ENCODE results near the gene PLXNC1.

PLXNC1 gene

DNA sequence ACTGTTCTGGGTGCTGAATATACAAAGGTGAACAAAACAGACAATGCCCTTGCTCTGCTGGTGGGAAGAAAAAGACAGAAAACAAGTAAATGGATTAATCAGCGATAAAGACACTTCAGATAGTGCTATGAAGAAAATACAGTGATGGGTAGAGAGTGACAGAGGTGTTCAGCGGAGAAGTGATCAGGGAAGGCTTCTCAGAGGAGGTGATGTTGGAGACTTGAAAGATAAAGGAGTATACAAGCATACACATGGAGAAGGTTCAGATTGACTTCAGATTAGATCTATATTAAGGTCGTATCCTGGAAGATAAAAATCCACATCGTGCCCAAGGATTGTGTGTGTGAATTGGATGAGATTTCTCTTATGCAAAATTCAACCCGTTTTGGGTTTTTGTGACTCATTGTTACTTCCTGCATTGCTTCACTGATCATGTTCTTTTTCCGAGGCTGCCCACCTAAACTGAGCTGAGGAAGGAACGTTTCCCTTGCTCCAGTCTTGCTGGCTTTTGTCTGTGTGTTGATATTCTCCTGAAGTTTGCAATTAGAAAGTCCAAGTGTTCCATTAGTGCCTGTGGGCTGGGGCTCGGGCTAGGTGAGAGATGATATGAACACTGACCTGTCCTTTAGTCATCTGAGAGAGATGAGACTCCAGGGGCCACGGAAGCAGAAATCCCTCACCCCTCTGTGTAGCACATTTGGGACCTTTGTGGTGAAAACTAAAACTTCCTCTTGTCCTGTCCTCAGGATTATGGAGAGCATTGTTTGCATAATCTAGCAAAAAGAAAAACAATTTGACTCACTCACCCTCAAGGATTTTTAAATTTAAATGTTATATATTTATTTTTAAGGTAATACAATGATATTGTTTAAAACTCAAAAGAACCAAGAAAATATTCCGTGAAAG lies 27.6 kb downstream of the PLXNC1 start:
- CTCF ChIA-PET: interaction anchor here (1.2 to 13.5 kb wide), 4 partner anchors 8 to 90 kb away, joined by 3 to 193 read pairs (median 9); partner anchors contain the start of gene PLXNC1
- peaks cover 0 to under 1% (median 0%) of the 10 kb centered on the region in 4 experiments for H3K36me3 ChIP-seq (ENCODE audit: control insufficient read depth in 4 of 4, insufficient read depth in 4 of 4, low read length in 3 of 4)
- H3K27ac ChIP-seq (ENCODE audit: insufficient read depth in 1 of 2, low read depth in 1 of 2, low read length in 2 of 2, poor library complexity in 1 of 2, severe bottlenecking in 2 of 2): no peak overlapping the region
- peaks cover 0 to 5% (median 0%) of the 10 kb centered on the region in 5 experiments for H3K9me3 ChIP-seq (ENCODE audit: control extremely low read depth in 1 of 5, control insufficient read depth in 4 of 5, insufficient read depth in 2 of 5, low read depth in 1 of 5, low read length in 4 of 5)
- peak in 2 of 3 donors; percentile 73 to 78 for DNase-seq
- peaks cover 42 to 80% (median 73%) of the 10 kb centered on the region in 4 experiments for H3K4me1 ChIP-seq (ENCODE audit: control extremely low read depth in 1 of 4, control insufficient read depth in 4 of 4, insufficient read depth in 4 of 4, low read length in 3 of 4)
- POLR2A ChIA-PET: no interaction called here
- no peaks in the 10 kb centered on the region for H3K27me3 ChIP-seq (replicated peaks in 2 of 5; ENCODE audit: control insufficient read depth in 4 of 5, insufficient read depth in 5 of 5, low read length in 4 of 5)
- WGBS (ENCODE audit: insufficient coverage): 57% methylated on average over 5 of the region's 10 CpGs
- H3K4me3 ChIP-seq (ENCODE audit: control insufficient read depth in 1 of 7, extremely low read depth in 1 of 7, insufficient read depth in 4 of 7, low read depth in 2 of 7, low read length in 6 of 7): peak overlapping the region in 1 of 7 experiments; percentile 19

DNA sequence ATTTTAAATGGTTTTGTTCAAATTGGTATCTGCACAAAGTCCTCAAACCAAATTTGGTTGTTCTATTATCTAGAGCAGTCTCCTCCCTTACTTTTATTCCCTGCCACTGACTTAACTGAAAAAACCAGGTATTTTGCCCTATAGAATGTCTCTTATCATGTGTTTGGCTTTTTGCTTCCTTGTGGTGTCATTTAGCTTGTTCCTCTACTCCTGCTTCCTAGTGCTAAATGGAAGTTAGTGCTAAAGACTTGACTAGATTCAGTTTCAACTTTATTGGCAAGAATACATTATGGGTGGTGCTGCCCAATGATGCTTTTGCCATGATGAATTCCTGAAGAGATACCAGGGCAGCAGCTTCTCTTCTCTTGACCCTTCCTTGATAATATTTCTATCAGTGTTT lies 29.7 kb downstream of the PLXNC1 start:
- peaks cover 31 to 62% (median 54%) of the 10 kb centered on the region in 4 experiments for H3K4me1 ChIP-seq (ENCODE audit: control extremely low read depth in 1 of 4, control insufficient read depth in 4 of 4, insufficient read depth in 4 of 4, low read length in 3 of 4)
- ChIA-PET POLR2A (no interaction called here), CTCF (interaction anchor here (0.8 to 2.9 kb wide), 10 partner anchors 10 to 256 kb away, joined by 3 to 10 read pairs (median 5); no protein-coding TSS in a partner anchor)

DNA sequence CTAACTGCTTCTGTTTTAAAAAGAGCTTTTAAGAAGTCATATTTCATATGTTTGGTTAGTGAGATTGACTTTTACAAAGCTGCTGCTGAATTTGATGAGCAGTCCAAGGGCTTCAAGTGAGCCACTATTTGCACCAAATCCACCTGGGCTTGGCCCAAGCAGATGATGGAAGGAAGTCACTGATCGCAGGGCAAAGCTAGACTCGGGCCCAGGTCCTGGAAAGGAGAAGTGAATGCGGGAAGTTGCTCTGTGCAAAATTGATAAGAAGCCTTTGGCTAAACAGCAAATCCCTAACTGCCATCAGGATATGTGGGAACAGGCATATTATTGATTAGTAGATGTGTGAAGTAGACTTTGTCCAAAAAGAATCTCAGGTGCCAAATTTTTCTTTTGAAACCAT lies 30.5 kb downstream of the PLXNC1 start:
- WGBS (ENCODE audit: insufficient coverage): 0% methylated on average over 3 of the region's 3 CpGs
- no peak overlapping the region for H3K27ac ChIP-seq (ENCODE audit: insufficient read depth in 1 of 2, low read depth in 1 of 2, low read length in 2 of 2, poor library complexity in 1 of 2, severe bottlenecking in 2 of 2)
- CTCF ChIA-PET: interaction anchor here (0.9 to 2.9 kb wide), 6 partner anchors 11 to 255 kb away, joined by 3 to 10 read pairs (median 6); no protein-coding TSS in a partner anchor

More for the DNA sequence above, 29.7 kb downstream of the PLXNC1 start:
- no peak for DNase-seq
- Histone ChIP-seq H3K4me3 (ENCODE audit: control insufficient read depth in 1 of 7, extremely low read depth in 1 of 7, insufficient read depth in 4 of 7, low read depth in 2 of 7, low read length in 6 of 7) (no peak overlapping the region), H3K9me3 (ENCODE audit: control extremely low read depth in 1 of 5, control insufficient read depth in 4 of 5, insufficient read depth in 2 of 5, low read depth in 1 of 5, low read length in 4 of 5) (peaks cover 0 to 5% (median 0%) of the 10 kb centered on the region in 5 experiments), H3K36me3 (ENCODE audit: control insufficient read depth in 4 of 4, insufficient read depth in 4 of 4, low read length in 3 of 4) (peaks cover 0 to 4% (median 3%) of the 10 kb centered on the region in 4 experiments), H3K27me3 (replicated peaks in 2 of 5; ENCODE audit: control insufficient read depth in 4 of 5, insufficient read depth in 5 of 5, low read length in 4 of 5) (no peaks in the 10 kb centered on the region), H3K27ac (ENCODE audit: insufficient read depth in 1 of 2, low read depth in 1 of 2, low read length in 2 of 2, poor library complexity in 1 of 2, severe bottlenecking in 2 of 2) (no peak overlapping the region)

DNA sequence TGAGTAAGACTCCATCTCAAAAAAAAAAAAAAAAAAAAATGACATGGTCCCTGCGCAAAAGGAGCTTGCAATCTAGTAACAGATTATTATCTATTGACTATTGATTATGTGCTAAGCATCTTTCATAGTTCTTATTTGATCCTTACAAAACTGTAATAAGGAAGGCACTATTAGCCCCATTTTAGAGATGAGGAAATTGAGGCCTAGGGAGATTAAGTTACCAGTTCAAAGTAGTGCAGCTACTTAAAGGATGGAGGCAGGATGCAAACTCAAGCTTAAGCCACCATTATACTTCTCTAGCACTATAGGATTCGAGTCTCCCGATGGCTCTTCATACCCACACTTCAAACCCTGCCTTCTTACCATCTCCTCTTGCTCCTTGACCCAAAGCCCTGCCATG lies 31.3 kb downstream of the PLXNC1 start:
- Histone ChIP-seq H3K27ac (ENCODE audit: insufficient read depth in 1 of 2, low read depth in 1 of 2, low read length in 2 of 2, poor library complexity in 1 of 2, severe bottlenecking in 2 of 2) (no peak overlapping the region), H3K4me3 (ENCODE audit: control insufficient read depth in 1 of 7, extremely low read depth in 1 of 7, insufficient read depth in 4 of 7, low read depth in 2 of 7, low read length in 6 of 7) (no peak overlapping the region), H3K27me3 (replicated peaks in 2 of 5; ENCODE audit: control insufficient read depth in 4 of 5, insufficient read depth in 5 of 5, low read length in 4 of 5) (no peaks in the 10 kb centered on the region), H3K4me1 (ENCODE audit: control extremely low read depth in 1 of 4, control insufficient read depth in 4 of 4, insufficient read depth in 4 of 4, low read length in 3 of 4) (peaks cover 16 to 47% (median 40%) of the 10 kb centered on the region in 4 experiments), H3K36me3 (ENCODE audit: control insufficient read depth in 4 of 4, insufficient read depth in 4 of 4, low read length in 3 of 4) (peaks cover 0 to 8% (median 6%) of the 10 kb centered on the region in 4 experiments), H3K9me3 (ENCODE audit: control extremely low read depth in 1 of 5, control insufficient read depth in 4 of 5, insufficient read depth in 2 of 5, low read depth in 1 of 5, low read length in 4 of 5) (peaks cover 0 to 5% (median 0%) of the 10 kb centered on the region in 5 experiments)
- CTCF ChIA-PET: interaction anchor here (0.6 to 2.2 kb wide), 8 partner anchors 8 to 93 kb away, joined by 3 to 11 read pairs (median 4); no protein-coding TSS in a partner anchor
- POLR2A ChIA-PET: interaction anchor here (0.6 to 1.3 kb wide), 5 partner anchors 10 to 91 kb away, joined by 3 to 6 read pairs (median 3); no protein-coding TSS in a partner anchor
- DNase-seq: no peak
- WGBS (ENCODE audit: insufficient coverage): 92% methylated on average over 2 of the region's 3 CpGs

More for the DNA sequence above, 30.5 kb downstream of the PLXNC1 start:
- Histone ChIP-seq H3K36me3 (ENCODE audit: control insufficient read depth in 4 of 4, insufficient read depth in 4 of 4, low read length in 3 of 4) (peaks cover 0 to 8% (median 6%) of the 10 kb centered on the region in 4 experiments), H3K4me1 (ENCODE audit: control extremely low read depth in 1 of 4, control insufficient read depth in 4 of 4, insufficient read depth in 4 of 4, low read length in 3 of 4) (peaks cover 23 to 54% (median 46%) of the 10 kb centered on the region in 4 experiments), H3K9me3 (ENCODE audit: control extremely low read depth in 1 of 5, control insufficient read depth in 4 of 5, insufficient read depth in 2 of 5, low read depth in 1 of 5, low read length in 4 of 5) (peaks cover 0 to 5% (median 0%) of the 10 kb centered on the region in 5 experiments), H3K4me3 (ENCODE audit: control insufficient read depth in 1 of 7, extremely low read depth in 1 of 7, insufficient read depth in 4 of 7, low read depth in 2 of 7, low read length in 6 of 7) (no peak overlapping the region), H3K27me3 (replicated peaks in 2 of 5; ENCODE audit: control insufficient read depth in 4 of 5, insufficient read depth in 5 of 5, low read length in 4 of 5) (no peaks in the 10 kb centered on the region)
- POLR2A ChIA-PET: interaction anchor here (0.5 to 1.2 kb wide), 4 partner anchors 13 to 62 kb away, joined by 3 to 4 read pairs (median 3); no protein-coding TSS in a partner anchor
- peak in 2 of 3 donors; percentile 50 to 67 for DNase-seq

DNA sequence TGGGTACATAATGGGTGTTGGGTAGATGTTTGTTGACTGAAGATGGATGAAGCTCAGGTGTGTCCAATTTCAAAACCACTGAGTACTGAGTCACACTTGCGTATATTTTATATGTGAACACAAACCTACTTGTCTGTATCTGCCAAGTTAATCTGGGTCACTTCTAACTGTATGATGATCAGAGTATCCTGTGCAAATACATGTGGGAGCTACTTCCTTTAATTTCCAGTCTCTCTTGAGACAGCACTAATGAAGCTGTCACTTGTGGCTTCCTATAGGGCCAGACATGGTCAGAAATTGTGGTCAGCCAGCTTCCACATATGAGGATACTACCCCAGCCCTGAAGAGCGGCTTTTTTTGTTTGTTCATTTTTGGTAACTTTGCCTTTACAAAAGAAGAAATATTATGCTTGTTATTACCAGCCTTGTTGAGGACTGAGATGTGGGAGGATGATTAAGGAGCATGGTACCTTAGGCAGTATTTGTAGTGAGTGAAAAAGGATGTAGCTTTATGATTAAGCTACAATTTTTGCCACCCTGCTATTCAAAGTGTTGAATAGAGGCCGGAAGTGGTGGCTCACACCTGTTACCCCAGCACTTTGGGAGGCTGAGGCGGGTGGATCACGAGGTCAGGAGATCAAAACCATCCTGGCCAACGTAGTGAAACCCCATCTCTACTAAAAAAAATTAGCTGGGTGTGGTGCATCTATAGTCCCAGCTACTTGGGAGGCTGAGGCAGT lies 32.4 kb downstream of the PLXNC1 start:
- POLR2A ChIA-PET: interaction anchor here (0.5 to 1.5 kb wide), 7 partner anchors 9 to 163 kb away, joined by 3 to 8 read pairs (median 3); partner anchors contain the start of gene PLXNC1
- 60% methylated on average over 2 of the region's 6 CpGs for WGBS (ENCODE audit: insufficient coverage)
- CTCF ChIA-PET: interaction anchor here (0.8 to 2.2 kb wide), 11 partner anchors 9 to 595 kb away, joined by 3 to 11 read pairs (median 4); no protein-coding TSS in a partner anchor

DNA sequence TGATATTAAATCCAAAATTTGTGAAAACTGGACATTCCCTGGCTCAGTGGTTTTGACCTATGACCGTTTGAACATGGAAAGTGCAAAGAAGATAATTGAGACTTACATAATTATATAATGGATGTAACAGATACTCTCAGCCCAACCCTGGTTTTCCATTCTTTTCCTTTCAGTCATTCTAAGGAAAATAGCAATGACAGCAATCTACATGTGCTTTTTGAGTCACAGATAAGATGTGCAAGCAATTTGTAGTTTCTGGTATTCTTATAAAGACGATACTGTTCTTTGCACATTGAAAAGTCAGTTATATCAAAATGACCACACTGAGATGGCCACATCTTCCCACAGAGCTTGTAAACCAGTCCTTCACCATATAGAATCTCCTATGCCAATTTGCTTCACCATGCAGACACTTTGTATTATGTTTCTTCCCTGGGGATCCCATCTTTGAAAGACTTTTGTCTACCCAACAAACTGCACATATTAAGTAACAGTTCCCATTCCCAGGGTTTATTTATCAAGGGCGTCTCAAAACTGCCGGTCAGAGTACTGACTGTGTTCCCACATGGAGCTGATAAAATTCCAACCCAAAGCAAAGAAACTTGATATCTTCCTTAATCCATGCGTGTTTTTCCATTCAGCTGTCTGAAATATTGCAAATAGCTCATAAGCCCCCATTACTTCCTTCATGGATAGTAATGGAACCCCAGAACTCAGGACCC lies 34.8 kb downstream of the PLXNC1 start:
- Histone ChIP-seq H3K9me3 (ENCODE audit: control extremely low read depth in 1 of 5, control insufficient read depth in 4 of 5, insufficient read depth in 2 of 5, low read depth in 1 of 5, low read length in 4 of 5) (peaks cover 0 to 3% (median 0%) of the 10 kb centered on the region in 5 experiments), H3K36me3 (ENCODE audit: control insufficient read depth in 4 of 4, insufficient read depth in 4 of 4, low read length in 3 of 4) (peaks cover 3 to 27% (median 16%) of the 10 kb centered on the region in 4 experiments), H3K4me3 (ENCODE audit: control insufficient read depth in 1 of 7, extremely low read depth in 1 of 7, insufficient read depth in 4 of 7, low read depth in 2 of 7, low read length in 6 of 7) (no peak overlapping the region), H3K27me3 (replicated peaks in 2 of 5; ENCODE audit: control insufficient read depth in 4 of 5, insufficient read depth in 5 of 5, low read length in 4 of 5) (no peaks in the 10 kb centered on the region), H3K4me1 (ENCODE audit: control extremely low read depth in 1 of 4, control insufficient read depth in 4 of 4, insufficient read depth in 4 of 4, low read length in 3 of 4) (peaks cover 2 to 42% (median 35%) of the 10 kb centered on the region in 4 experiments), H3K27ac (ENCODE audit: insufficient read depth in 1 of 2, low read depth in 1 of 2, low read length in 2 of 2, poor library complexity in 1 of 2, severe bottlenecking in 2 of 2) (no peak overlapping the region)
- 100% methylated on average over 3 of the region's 5 CpGs for WGBS (ENCODE audit: insufficient coverage)
- ChIA-PET POLR2A (no interaction called here), CTCF (interaction anchor here (1.0 to 2.0 kb wide), 4 partner anchors 9 to 34 kb away, joined by 3 to 6 read pairs (median 4); no protein-coding TSS in a partner anchor)
- no peak for DNase-seq

More for the DNA sequence above, 32.4 kb downstream of the PLXNC1 start:
- Histone ChIP-seq H3K27me3 (replicated peaks in 2 of 5; ENCODE audit: control insufficient read depth in 4 of 5, insufficient read depth in 5 of 5, low read length in 4 of 5) (no peaks in the 10 kb centered on the region), H3K4me1 (ENCODE audit: control extremely low read depth in 1 of 4, control insufficient read depth in 4 of 4, insufficient read depth in 4 of 4, low read length in 3 of 4) (peaks cover 6 to 47% (median 40%) of the 10 kb centered on the region in 4 experiments), H3K4me3 (ENCODE audit: control insufficient read depth in 1 of 7, extremely low read depth in 1 of 7, insufficient read depth in 4 of 7, low read depth in 2 of 7, low read length in 6 of 7) (no peak overlapping the region), H3K27ac (ENCODE audit: insufficient read depth in 1 of 2, low read depth in 1 of 2, low read length in 2 of 2, poor library complexity in 1 of 2, severe bottlenecking in 2 of 2) (no peak overlapping the region), H3K36me3 (ENCODE audit: control insufficient read depth in 4 of 4, insufficient read depth in 4 of 4, low read length in 3 of 4) (peaks cover 0 to 8% (median 6%) of the 10 kb centered on the region in 4 experiments), H3K9me3 (ENCODE audit: control extremely low read depth in 1 of 5, control insufficient read depth in 4 of 5, insufficient read depth in 2 of 5, low read depth in 1 of 5, low read length in 4 of 5) (peaks cover 0 to 5% (median 0%) of the 10 kb centered on the region in 5 experiments)
- DNase-seq: peak in 2 of 3 donors; percentile 68 to 74
